Left lobe of liver (tissue), 2 donors: ENCODE measurements around the gene CXCL1. TPM values are rescaled to one million over a fixed set of nuclear protein-coding genes. Genes with fewer than 3 reads are reported as not detected.

Experiments
- ATAC-seq: fragments of 200-7000 bp; cut with Tn5 transposase; one replicate; pipeline ENCODE4 v1.9.1; 2020; ENCODE audit warnings: mild to moderate bottlenecking, moderate library complexity
- DNase-seq: peaks from one replicate; pipeline ENCODE4 v3.0.0-alpha.2; 2020; ENCODE audit warnings: low spot score
- total RNA-seq: library from RNA; stranded (reverse); gene quantifications from one replicate; pipeline ENCODE4 v1.2.1, GENCODE V29; 2021
- donor health status: DM: no; HTN: no; CAD: no; lungs with moderate emphysema.
- donor health status: DM: no; HTN: yes; CAD: no.

CXCL1 gene
- total RNA-seq, 1 donor from 2014 or later: 0.23 TPM

DNA sequence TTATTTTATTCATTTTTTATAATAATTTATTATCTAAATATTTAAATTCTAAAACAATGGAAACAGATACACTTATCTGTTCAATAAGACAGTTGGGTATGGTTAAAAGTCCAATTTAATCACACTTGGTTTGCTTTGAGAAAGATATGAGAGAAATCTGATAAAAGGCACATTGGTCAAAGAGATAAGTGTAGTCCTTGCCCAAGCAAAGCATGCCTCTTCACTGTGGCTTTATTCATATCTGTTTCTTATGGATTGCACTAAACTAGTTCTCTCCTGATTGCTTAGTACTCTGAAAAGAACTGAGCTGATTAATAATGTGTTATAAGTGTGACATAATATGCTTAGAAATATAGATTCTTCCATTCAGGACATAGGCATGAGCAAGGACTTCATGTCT, 39.8 kb downstream of the CXCL1 start:
- ATAC-seq: no peak
- DNase-seq: no peak

DNA sequence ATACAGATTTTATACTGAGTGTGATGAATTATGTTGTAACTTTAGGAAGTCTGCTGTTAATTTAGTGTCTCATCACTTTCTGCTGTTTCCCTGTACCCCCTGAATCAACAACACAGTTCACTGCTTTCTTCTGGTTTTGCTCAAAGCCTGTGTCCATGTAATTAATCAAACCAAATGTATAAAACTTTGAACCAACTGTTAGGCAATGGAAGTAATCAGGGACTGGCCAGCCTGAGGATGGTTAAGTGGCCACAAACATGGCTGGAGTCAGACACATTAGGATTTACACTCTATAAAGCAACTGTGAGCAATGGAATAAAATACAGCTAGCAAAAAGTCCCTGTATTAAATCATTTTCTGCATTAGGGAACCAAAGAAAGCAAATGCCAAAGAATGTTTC, 42.6 kb downstream of the CXCL1 start:
- DNase-seq (no peak), ATAC-seq (no peak)

DNA sequence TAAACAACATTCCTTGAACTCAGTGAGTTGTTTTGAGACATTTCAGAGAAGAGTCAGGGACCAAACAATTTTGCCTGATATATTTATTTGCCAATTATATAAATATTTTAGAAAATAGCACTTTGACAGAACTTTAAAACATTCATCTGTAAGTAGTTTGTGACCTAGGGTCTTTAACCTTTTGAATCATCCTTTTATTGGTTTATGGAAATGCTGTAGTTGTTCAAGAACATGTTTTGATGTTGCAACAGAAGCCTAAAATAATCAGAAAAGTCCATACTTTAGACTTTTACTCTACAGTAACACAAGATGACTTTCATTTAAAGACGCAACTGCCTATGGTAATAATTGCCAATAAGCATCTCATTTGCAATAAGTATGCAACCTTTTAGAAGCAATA, 43.0 kb downstream of the CXCL1 start:
- DNase-seq (no peak), ATAC-seq (no peak)

DNA sequence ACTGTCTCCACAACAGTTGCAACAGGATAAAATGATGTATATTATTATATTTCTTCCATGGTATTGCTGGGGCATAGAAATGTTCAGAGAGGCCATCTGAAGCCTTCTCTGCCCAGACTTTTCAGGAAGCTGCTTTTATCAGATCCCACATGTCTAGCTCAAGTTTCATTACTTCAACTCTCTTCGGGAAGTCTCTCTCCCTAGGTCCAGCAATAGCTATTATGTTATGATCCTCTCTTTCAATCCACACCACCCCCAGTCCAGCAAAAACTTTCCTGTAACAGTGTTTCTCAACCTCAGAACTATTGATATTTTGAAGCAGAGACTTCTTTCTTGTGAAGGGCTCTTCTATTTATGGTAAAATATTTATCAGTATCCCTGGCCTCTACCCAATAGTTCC, 44.9 kb downstream of the CXCL1 start:
- no peak for ATAC-seq
- no peak for DNase-seq

- no peak for ATAC-seq
- DNase-seq: no peak
Observed at GRCh38 chr4:73916172-73916925, 47.2 kb downstream of the CXCL1 start.

DNA sequence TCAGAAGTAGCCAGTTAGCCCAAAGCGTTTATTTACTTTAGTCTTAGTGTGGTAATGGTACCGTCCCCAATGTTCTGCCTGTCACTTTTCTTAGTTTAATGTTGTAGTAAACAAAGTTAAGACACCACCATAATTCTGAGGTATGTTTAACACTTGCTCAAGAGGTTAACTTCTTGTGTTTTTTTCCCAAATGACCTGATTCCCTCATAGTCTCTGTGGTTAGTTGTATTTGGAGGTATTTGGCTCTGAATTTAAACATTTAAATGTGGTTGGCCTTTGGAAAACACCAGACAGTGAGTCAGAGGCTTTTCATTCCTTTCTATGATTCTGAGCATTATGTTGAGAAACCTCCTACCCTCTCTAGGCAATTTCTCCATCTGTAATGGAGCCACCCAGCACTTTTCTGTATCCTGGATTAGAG, 47.9 kb downstream of the CXCL1 start:
- DNase-seq (no peak), ATAC-seq (no peak)

GRCh38 chr4:73918058-73918457, 48.9 kb downstream of the CXCL1 start:
- no peak for DNase-seq
- ATAC-seq: no peak

- DNase-seq: no peak
- no peak for ATAC-seq
Observed at GRCh38 chr4:73919691-73920090, 50.5 kb downstream of the CXCL1 start.

Other genes starting within 250 kb of the CXCL1 start
- 0.23 TPM for gene RASSF6, start 249.0 kb upstream of the CXCL1 start, total RNA-seq
- gene CXCL8, start 128.8 kb upstream of the CXCL1 start, total RNA-seq: 0.28 TPM
- gene CXCL6, start 32.7 kb upstream of the CXCL1 start, total RNA-seq: 1.1 TPM
- gene PF4V1, start 16.1 kb upstream of the CXCL1 start, total RNA-seq: not detected
- 1.3 TPM for gene PF4, start 112.6 kb downstream of the CXCL1 start, total RNA-seq
- gene PPBP, start 118.8 kb downstream of the CXCL1 start, total RNA-seq: 1.4 TPM
- not detected for gene CXCL5, start 129.3 kb downstream of the CXCL1 start, total RNA-seq
- not detected for gene CXCL3, start 169.3 kb downstream of the CXCL1 start, total RNA-seq
- gene CXCL2, start 229.8 kb downstream of the CXCL1 start, total RNA-seq: 50.5 TPM